GM23338 (cell line): ENCODE results near the gene SYNDIG1. TPM values are rescaled to one million over a fixed set of nuclear protein-coding genes. Genes with fewer than 3 reads are reported as not detected.

ENCODE experiments used
- ATAC-seq: fragments of 200-7000 bp; cut with Tn5 transposase; 3 replicates; pipeline ENCODE4 v1.9.1; 2020
- DNase-seq: peaks from one replicate; pipeline ENCODE4 v3.0.0-alpha.2; 2015; ENCODE audit warnings: low spot score
- H2AFZ ChIP-seq: fragments of 200-600 bp; sonication (generic); 2 replicates; pipeline ENCODE4 v1.8.0; 2016; ENCODE audit warnings: antibody characterized with exemption, mild to moderate bottlenecking, moderate library complexity
- H3F3A ChIP-seq: fragments of 200-600 bp; sonication (generic); replicated peaks from 2 replicates; pipeline ENCODE4 v1.8.0; 2017; ENCODE audit warnings: antibody characterized with exemption, mixed run types, low read depth
- H3K27ac ChIP-seq: fragments of 200-600 bp; sonication (generic); 2 replicates; pipeline ENCODE4 v1.6.1; 2016; ENCODE audit warnings: low read depth
- H3K27me3 ChIP-seq: fragments of 200-600 bp; sonication (generic); 2 replicates; pipeline ENCODE4 v1.8.0; 2016; ENCODE audit warnings: mild to moderate bottlenecking, mixed run types, moderate library complexity; ENCODE audit not compliant: insufficient read depth
- H3K36me3 ChIP-seq: fragments of 200-600 bp; sonication (generic); 2 replicates; pipeline ENCODE4 v1.8.0; 2016; ENCODE audit warnings: mild to moderate bottlenecking; ENCODE audit not compliant: insufficient read depth
- H3K4me1 ChIP-seq: fragments of 200-600 bp; sonication (generic); 2 replicates; pipeline ENCODE4 v1.8.0; 2016; ENCODE audit warnings: mild to moderate bottlenecking, moderate library complexity; ENCODE audit not compliant: insufficient read depth
- H3K4me2 ChIP-seq: fragments of 200-600 bp; sonication (generic); 2 replicates; pipeline ENCODE4 v1.7.1; 2017; ENCODE audit warnings: mixed run types
- H3K4me3 ChIP-seq: fragments of 200-600 bp; sonication (generic); 2 replicates; pipeline ENCODE4 v1.6.1; 2016; ENCODE audit warnings: mixed run types
- H3K79me2 ChIP-seq: fragments of 200-600 bp; sonication (generic); replicated peaks from 2 replicates; pipeline ENCODE4 v1.8.0; 2017; ENCODE audit warnings: mild to moderate bottlenecking; ENCODE audit not compliant: insufficient read depth
- H3K9me2 ChIP-seq: fragments of 200-600 bp; sonication (generic); 2 replicates; pipeline ENCODE4 v1.8.0; 2017; ENCODE audit not compliant: insufficient read depth
- H4K20me1 ChIP-seq: fragments of 200-600 bp; sonication (generic); replicated peaks from 2 replicates; pipeline ENCODE4 v1.8.0; 2017; ENCODE audit warnings: mild to moderate bottlenecking; ENCODE audit not compliant: insufficient read depth
- H3K27ac Mint-ChIP-seq: 2 replicates; pipeline ENCODE4 v1.8.0; 2020; ENCODE audit warnings: inconsistent platforms, mild to moderate bottlenecking, moderate library complexity, mixed read lengths
- H3K27me3 Mint-ChIP-seq: 3 replicates; pipeline ENCODE4 v1.8.0; 2022; ENCODE audit warnings: low read depth, mild to moderate bottlenecking, moderate library complexity, mixed read lengths, inconsistent platforms; ENCODE audit not compliant: insufficient read depth, poor library complexity
- H3K36me3 Mint-ChIP-seq: 3 replicates; pipeline ENCODE4 v1.8.0; 2021; ENCODE audit warnings: low read depth, mild to moderate bottlenecking, inconsistent platforms, moderate library complexity, mixed read lengths
- H3K4me1 Mint-ChIP-seq: 3 replicates; pipeline ENCODE4 v1.8.0; 2020; ENCODE audit warnings: mild to moderate bottlenecking, inconsistent platforms, mixed read lengths
- H3K4me3 Mint-ChIP-seq: 3 replicates; pipeline ENCODE4 v1.8.0; 2021; ENCODE audit warnings: moderate library complexity, mild to moderate bottlenecking, inconsistent platforms, mixed read lengths
- H3K9me3 Mint-ChIP-seq: 3 replicates; pipeline ENCODE4 v1.8.0; 2020; ENCODE audit warnings: moderate library complexity, mild to moderate bottlenecking, inconsistent platforms, mixed read lengths
- CREB1 ChIP-seq: fragments of 250-450 bp; sonication (Bioruptor Pico); IDR thresholded peaks from 2 replicates; pipeline ENCODE4 v1.5.0; 2020; ENCODE audit warnings: low read depth, mild to moderate bottlenecking, moderate library complexity
- CTCF ChIP-seq, 2 experiments: fragments of 200-600 bp in 1 of 2; sonication (generic) in 1 of 2; conservative IDR thresholded peaks; 2 replicates each; pipeline versions ENCODE4 v1.5.1 to v1.6.1; 2016 to 2017; ENCODE audit warnings: antibody characterized with exemption in 2 of 2, low read depth in 2 of 2, mild to moderate bottlenecking in 2 of 2, moderate library complexity in 1 of 2
- EZH2phosphoT487 ChIP-seq: fragments of 200-600 bp; sonication (generic); IDR thresholded peaks from one replicate; pipeline ENCODE4 v1.8.1; 2018; ENCODE audit warnings: antibody characterized with exemption; ENCODE audit not compliant: unreplicated experiment
- JUNB ChIP-seq: IDR thresholded peaks from one replicate; pipeline ENCODE4 v1.6.1; 2016; ENCODE audit warnings: antibody characterized with exemption; ENCODE audit not compliant: unreplicated experiment
- NANOG ChIP-seq: IDR thresholded peaks from 2 replicates; pipeline ENCODE4 v1.6.1; 2016; ENCODE audit warnings: antibody characterized with exemption, borderline replicate concordance
- POLR2AphosphoS5 ChIP-seq: IDR thresholded peaks from 2 replicates; pipeline ENCODE4 v1.6.1; 2016; ENCODE audit warnings: antibody characterized with exemption, low read depth
- STAT1 ChIP-seq: IDR thresholded peaks from one replicate; pipeline ENCODE4 v1.6.1; 2016; ENCODE audit warnings: antibody characterized with exemption; ENCODE audit not compliant: unreplicated experiment
- ZNF114 ChIP-seq: fragments of 250-450 bp; sonication (Bioruptor Pico); IDR thresholded peaks from 2 replicates; pipeline ENCODE4 v1.5.0; 2020; ENCODE audit warnings: mild to moderate bottlenecking, moderate library complexity
- polyA plus RNA-seq: library from polyadenylated mRNA; unstranded; fragments of >200 nt; fragmentation: Nextera tagmentation; extraction: Ambion mirVana; gene quantifications from 2 replicates; pipeline ENCODE4 v1.2.1, GENCODE V29; 2016
- total RNA-seq: library from RNA; depleted of rRNA; stranded (reverse); fragments of >200 nt; shearing (Covaris generic); gene quantifications from 2 replicates; pipeline ENCODE4 v1.2.3, GENCODE V29; 2014
- TF ChIP-seq, protein P1 (sequence below): fragments of 250-450 bp; sonication (Bioruptor Pico); IDR thresholded peaks from 2 replicates; pipeline ENCODE4 v1.5.0; 2020; ENCODE audit warnings: mild to moderate bottlenecking, moderate library complexity

Gene SYNDIG1
- total and polyA plus RNA-seq, 2 experiments from 2014 or later = 2.8 to 4.8 TPM

GRCh38 chr20:24685736-24686135, 216.3 kb downstream of the SYNDIG1 start (continued):
- TF ChIP-seq, protein P1, sequence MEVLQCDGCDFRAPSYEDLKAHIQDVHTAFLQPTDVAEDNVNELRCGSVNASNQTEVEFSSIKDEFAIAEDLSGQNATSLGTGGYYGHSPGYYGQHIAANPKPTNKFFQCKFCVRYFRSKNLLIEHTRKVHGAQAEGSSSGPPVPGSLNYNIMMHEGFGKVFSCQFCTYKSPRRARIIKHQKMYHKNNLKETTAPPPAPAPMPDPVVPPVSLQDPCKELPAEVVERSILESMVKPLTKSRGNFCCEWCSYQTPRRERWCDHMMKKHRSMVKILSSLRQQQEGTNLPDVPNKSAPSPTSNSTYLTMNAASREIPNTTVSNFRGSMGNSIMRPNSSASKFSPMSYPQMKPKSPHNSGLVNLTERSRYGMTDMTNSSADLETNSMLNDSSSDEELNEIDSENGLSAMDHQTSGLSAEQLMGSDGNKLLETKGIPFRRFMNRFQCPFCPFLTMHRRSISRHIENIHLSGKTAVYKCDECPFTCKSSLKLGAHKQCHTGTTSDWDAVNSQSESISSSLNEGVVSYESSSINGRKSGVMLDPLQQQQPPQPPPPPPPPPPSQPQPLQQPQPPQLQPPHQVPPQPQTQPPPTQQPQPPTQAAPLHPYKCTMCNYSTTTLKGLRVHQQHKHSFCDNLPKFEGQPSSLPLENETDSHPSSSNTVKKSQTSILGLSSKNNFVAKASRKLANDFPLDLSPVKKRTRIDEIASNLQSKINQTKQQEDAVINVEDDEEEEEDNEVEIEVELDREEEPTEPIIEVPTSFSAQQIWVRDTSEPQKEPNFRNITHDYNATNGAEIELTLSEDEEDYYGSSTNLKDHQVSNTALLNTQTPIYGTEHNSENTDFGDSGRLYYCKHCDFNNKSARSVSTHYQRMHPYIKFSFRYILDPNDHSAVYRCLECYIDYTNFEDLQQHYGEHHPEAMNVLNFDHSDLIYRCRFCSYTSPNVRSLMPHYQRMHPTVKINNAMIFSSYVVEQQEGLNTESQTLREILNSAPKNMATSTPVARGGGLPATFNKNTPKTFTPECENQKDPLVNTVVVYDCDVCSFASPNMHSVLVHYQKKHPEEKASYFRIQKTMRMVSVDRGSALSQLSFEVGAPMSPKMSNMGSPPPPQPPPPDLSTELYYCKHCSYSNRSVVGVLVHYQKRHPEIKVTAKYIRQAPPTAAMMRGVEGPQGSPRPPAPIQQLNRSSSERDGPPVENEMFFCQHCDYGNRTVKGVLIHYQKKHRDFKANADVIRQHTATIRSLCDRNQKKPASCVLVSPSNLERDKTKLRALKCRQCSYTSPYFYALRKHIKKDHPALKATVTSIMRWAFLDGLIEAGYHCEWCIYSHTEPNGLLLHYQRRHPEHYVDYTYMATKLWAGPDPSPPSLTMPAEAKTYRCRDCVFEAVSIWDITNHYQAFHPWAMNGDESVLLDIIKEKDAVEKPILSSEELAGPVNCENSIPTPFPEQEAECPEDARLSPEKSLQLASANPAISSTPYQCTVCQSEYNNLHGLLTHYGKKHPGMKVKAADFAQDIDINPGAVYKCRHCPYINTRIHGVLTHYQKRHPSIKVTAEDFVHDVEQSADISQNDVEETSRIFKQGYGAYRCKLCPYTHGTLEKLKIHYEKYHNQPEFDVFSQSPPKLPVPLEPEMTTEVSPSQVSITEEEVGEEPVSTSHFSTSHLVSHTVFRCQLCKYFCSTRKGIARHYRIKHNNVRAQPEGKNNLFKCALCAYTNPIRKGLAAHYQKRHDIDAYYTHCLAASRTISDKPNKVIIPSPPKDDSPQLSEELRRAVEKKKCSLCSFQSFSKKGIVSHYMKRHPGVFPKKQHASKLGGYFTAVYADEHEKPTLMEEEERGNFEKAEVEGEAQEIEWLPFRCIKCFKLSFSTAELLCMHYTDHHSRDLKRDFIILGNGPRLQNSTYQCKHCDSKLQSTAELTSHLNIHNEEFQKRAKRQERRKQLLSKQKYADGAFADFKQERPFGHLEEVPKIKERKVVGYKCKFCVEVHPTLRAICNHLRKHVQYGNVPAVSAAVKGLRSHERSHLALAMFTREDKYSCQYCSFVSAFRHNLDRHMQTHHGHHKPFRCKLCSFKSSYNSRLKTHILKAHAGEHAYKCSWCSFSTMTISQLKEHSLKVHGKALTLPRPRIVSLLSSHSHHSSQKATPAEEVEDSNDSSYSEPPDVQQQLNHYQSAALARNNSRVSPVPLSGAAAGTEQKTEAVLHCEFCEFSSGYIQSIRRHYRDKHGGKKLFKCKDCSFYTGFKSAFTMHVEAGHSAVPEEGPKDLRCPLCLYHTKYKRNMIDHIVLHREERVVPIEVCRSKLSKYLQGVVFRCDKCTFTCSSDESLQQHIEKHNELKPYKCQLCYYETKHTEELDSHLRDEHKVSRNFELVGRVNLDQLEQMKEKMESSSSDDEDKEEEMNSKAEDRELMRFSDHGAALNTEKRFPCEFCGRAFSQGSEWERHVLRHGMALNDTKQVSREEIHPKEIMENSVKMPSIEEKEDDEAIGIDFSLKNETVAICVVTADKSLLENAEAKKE (CRISPR knock-in tag) = no peak

DNA sequence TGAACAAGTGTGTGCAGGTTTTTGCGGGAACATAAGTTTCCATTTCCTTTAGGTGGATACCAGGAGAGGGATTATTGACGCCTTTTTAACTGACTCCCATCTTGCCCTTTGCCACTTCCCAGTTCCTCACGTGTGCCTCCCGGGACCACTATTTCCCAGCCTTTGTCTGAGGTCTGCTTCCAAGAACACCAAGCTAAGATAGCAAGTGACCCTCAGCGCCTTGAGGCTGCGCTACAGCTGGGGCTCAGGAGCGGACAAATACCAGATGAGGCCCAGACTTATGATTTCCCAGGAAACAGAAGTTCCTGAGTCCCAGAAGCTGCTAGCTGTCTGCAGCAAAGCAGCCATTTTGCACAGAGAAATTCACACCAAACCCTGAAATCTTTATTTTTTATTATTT, 216.7 kb downstream of the SYNDIG1 start:
- H3K27me3 Mint-ChIP-seq = peaks cover 2% of the 10 kb centered on the region
- Histone ChIP-seq H3K27me3 (no peaks in the 10 kb centered on the region), H3F3A (no peaks in the 10 kb centered on the region), H3K9me2 (no peaks in the 10 kb centered on the region), H3K4me1 (no peaks in the 10 kb centered on the region), H4K20me1 (no peaks in the 10 kb centered on the region), H3K36me3 (no peaks in the 10 kb centered on the region), H3K79me2 (no peaks in the 10 kb centered on the region), H3K4me2 (no peak overlapping the region), H3K4me3 (no peak overlapping the region), H2AFZ (no peak overlapping the region), H3K27ac (no peak overlapping the region)
- DNase-seq = no peak
- no peak overlapping the region for H3K27ac Mint-ChIP-seq
- no peak for ATAC-seq
- no peaks in the 10 kb centered on the region; the same call in 2 of the 3 replicates for H3K4me1 Mint-ChIP-seq
- no peaks in the 10 kb centered on the region; the same call in 2 of the 3 replicates for H3K36me3 Mint-ChIP-seq
- H3K9me3 Mint-ChIP-seq = peaks cover 14% of the 10 kb centered on the region; the same call in 2 of the 3 replicates
- H3K4me3 Mint-ChIP-seq = no peak overlapping the region
- TF ChIP-seq EZH2phosphoT487 (no peak), NANOG (no peak), CREB1 (CRISPR knock-in tag) (no peak), ZNF114 (no peak), POLR2AphosphoS5 (no peak), STAT1 (no peak), JUNB (no peak), CTCF (conservative IDR thresholded peaks at IDR 0.05; ENCODE audit: low read depth in 2 of 2) (no peak)
- TF ChIP-seq, protein P1 (CRISPR knock-in tag) = no peak
